ENCODE measurements around the gene PHF21A.

PHF21A gene

DNA sequence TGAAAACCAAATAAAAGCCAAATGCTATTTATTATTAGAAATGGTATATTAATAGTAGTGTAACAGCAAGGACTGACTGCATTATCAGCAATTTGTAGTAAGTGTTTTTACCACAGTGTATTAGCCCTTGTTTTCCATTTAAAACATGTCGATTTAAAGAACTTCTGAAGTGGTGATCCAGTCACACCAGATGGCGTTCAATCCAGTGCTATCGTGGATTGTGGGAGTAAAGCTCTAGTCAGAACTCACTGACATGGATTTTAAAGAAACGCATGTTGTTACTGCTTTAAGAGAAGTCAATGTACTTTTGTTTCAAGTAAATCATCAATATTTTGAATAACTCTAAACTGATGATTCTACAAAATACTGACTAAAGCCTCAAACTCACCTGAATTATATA, 147.7 kb downstream of the PHF21A start:
- no peaks in the 10 kb centered on the region for H3K4me1 ChIP-seq (ENCODE audit: insufficient read depth, low read length)
- peaks cover 33% of the 10 kb centered on the region for H3K36me3 ChIP-seq (ENCODE audit: insufficient read depth, low read length)
- H3K4me3 ChIP-seq (ENCODE audit: low read depth in 1 of 2, low read length in 2 of 2) = no peak overlapping the region
- H3K27ac ChIP-seq (ENCODE audit: low read depth, low read length) = no peak overlapping the region
- no peak overlapping the region for H3K9ac ChIP-seq (ENCODE audit: low read length)
- no peaks in the 10 kb centered on the region for H3K9me3 ChIP-seq (ENCODE audit: low read length)
- no peaks in the 10 kb centered on the region for H3K27me3 ChIP-seq (ENCODE audit: control insufficient read depth in 1 of 2, insufficient read depth in 2 of 2, low read length in 2 of 2)

DNA sequence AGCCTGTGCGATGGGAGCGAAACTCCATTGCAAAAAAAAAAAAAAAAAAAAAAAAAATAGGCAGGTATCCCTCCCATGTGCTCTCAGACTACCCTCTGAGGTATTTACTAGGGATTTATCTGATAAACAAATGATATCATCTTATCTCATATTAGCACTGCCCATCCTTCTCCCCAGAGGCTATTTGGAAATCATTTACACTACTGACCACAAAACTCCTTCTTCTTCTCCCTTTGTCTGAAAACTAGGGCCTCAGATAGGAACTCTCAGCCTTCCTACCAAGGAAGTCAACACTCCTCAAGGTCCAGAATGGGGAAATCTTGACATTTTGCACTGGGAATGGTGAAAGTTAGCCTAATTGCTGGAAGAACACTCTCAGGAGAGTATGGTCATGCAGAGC, 152.4 kb downstream of the PHF21A start:
- Histone ChIP-seq H3K9me3 (ENCODE audit: low read length) (no peaks in the 10 kb centered on the region), H3K9ac (ENCODE audit: low read length) (no peak overlapping the region), H3K27ac (ENCODE audit: low read depth, low read length) (no peak overlapping the region), H3K36me3 (ENCODE audit: insufficient read depth, low read length) (peaks cover 48% of the 10 kb centered on the region), H3K27me3 (ENCODE audit: control insufficient read depth in 1 of 2, insufficient read depth in 2 of 2, low read length in 2 of 2) (no peaks in the 10 kb centered on the region), H3K4me3 (ENCODE audit: low read depth in 1 of 2, low read length in 2 of 2) (no peak overlapping the region), H3K4me1 (ENCODE audit: insufficient read depth, low read length) (no peaks in the 10 kb centered on the region)

- Histone ChIP-seq H3K36me3 (ENCODE audit: insufficient read depth, low read length) (peaks cover 48% of the 10 kb centered on the region), H3K27ac (ENCODE audit: low read depth, low read length) (no peak overlapping the region)
Observed at GRCh38 chr11:45967506-45967905, 153.7 kb downstream of the PHF21A start.

DNA sequence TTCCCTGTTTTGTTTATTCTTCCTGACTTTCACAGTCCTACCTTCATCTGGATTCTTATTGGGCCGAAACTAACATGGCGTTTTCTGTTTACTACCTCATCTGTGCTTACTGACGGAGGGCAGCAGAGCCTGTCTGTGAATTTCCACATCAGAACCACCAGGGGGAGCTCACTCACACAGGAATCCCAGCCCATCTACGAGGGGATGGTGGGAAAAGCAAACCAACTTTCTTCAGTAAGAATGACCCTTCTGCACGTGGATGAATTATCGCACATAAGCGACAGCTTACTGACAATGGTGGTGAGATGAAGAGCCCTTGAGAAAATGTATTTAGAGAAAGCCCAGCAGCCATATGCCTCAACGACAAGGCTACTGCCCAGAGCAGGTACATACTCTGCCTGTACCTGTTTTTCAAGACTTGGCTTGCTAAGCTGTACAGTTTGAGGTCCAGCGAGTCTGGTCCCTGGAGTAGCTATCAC, 156.3 kb downstream of the PHF21A start:
- Histone ChIP-seq H3K4me3 (ENCODE audit: low read depth in 1 of 2, low read length in 2 of 2) (no peak overlapping the region), H3K36me3 (ENCODE audit: insufficient read depth, low read length) (peaks cover 37% of the 10 kb centered on the region), H3K27me3 (ENCODE audit: control insufficient read depth in 1 of 2, insufficient read depth in 2 of 2, low read length in 2 of 2) (no peaks in the 10 kb centered on the region), H3K4me1 (ENCODE audit: insufficient read depth, low read length) (no peaks in the 10 kb centered on the region), H3K9ac (ENCODE audit: low read length) (no peak overlapping the region), H3K9me3 (ENCODE audit: low read length) (no peaks in the 10 kb centered on the region), H3K27ac (ENCODE audit: low read depth, low read length) (no peak overlapping the region)

More at GRCh38 chr11:45967506-45967905, 153.7 kb downstream of the PHF21A start:
- H3K4me1 ChIP-seq (ENCODE audit: insufficient read depth, low read length) = no peaks in the 10 kb centered on the region
- H3K4me3 ChIP-seq (ENCODE audit: low read depth in 1 of 2, low read length in 2 of 2) = no peak overlapping the region
- no peak overlapping the region for H3K9ac ChIP-seq (ENCODE audit: low read length)
- no peaks in the 10 kb centered on the region for H3K27me3 ChIP-seq (ENCODE audit: control insufficient read depth in 1 of 2, insufficient read depth in 2 of 2, low read length in 2 of 2)
- no peaks in the 10 kb centered on the region for H3K9me3 ChIP-seq (ENCODE audit: low read length)

DNA sequence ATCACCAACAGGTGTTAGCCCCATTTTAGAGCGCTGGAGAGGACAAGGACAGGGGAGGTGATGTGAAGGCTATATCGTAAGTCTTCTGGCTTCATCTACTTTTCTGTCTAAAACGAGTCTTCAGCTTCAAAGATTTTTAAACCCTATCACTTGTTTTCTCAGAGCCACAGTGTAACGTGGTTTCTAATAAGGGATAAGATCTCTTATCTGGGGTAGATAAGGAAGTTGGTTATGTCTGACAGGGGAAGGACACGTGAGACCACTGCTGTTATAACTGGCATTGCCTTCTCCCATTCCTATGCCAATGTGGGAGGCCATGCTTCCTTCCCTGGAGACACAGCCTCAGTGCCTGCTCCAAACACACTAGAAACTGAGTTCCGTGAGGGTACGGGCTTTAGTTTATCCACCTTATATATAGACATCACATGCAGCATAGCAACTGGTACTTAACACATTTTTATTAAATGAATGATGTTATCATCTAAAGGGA, 159.5 kb downstream of the PHF21A start:
- Histone ChIP-seq H3K4me3 (ENCODE audit: low read depth in 1 of 2, low read length in 2 of 2) (no peak overlapping the region), H3K36me3 (ENCODE audit: insufficient read depth, low read length) (peaks cover 18% of the 10 kb centered on the region), H3K27me3 (ENCODE audit: control insufficient read depth in 1 of 2, insufficient read depth in 2 of 2, low read length in 2 of 2) (no peaks in the 10 kb centered on the region), H3K9me3 (ENCODE audit: low read length) (no peaks in the 10 kb centered on the region), H3K9ac (ENCODE audit: low read length) (no peak overlapping the region), H3K4me1 (ENCODE audit: insufficient read depth, low read length) (no peaks in the 10 kb centered on the region), H3K27ac (ENCODE audit: low read depth, low read length) (no peak overlapping the region)

- H3K9me3 ChIP-seq (ENCODE audit: low read length) = no peaks in the 10 kb centered on the region
- no peak overlapping the region for H3K9ac ChIP-seq (ENCODE audit: low read length)
- peaks cover 15% of the 10 kb centered on the region for H3K36me3 ChIP-seq (ENCODE audit: insufficient read depth, low read length)
- no peaks in the 10 kb centered on the region for H3K4me1 ChIP-seq (ENCODE audit: insufficient read depth, low read length)
- H3K27ac ChIP-seq (ENCODE audit: low read depth, low read length) = no peak overlapping the region
- H3K27me3 ChIP-seq (ENCODE audit: control insufficient read depth in 1 of 2, insufficient read depth in 2 of 2, low read length in 2 of 2) = no peaks in the 10 kb centered on the region
- H3K4me3 ChIP-seq (ENCODE audit: low read depth in 1 of 2, low read length in 2 of 2) = no peak overlapping the region
Observed at GRCh38 chr11:45960387-45961095, 160.7 kb downstream of the PHF21A start.

- Histone ChIP-seq H3K4me3 (ENCODE audit: low read depth in 1 of 2, low read length in 2 of 2) (no peak overlapping the region), H3K36me3 (ENCODE audit: insufficient read depth, low read length) (peaks cover 14% of the 10 kb centered on the region), H3K27ac (ENCODE audit: low read depth, low read length) (no peak overlapping the region), H3K9me3 (ENCODE audit: low read length) (no peaks in the 10 kb centered on the region), H3K9ac (ENCODE audit: low read length) (no peak overlapping the region), H3K27me3 (ENCODE audit: control insufficient read depth in 1 of 2, insufficient read depth in 2 of 2, low read length in 2 of 2) (no peaks in the 10 kb centered on the region), H3K4me1 (ENCODE audit: insufficient read depth, low read length) (no peaks in the 10 kb centered on the region)
Observed at GRCh38 chr11:45959851-45960250, 161.4 kb downstream of the PHF21A start.

GRCh38 chr11:45949992-45950407, 171.3 kb downstream of the PHF21A start:
- H3K9ac ChIP-seq (ENCODE audit: low read length) = no peak overlapping the region
- no peaks in the 10 kb centered on the region for H3K27me3 ChIP-seq (ENCODE audit: control insufficient read depth in 1 of 2, insufficient read depth in 2 of 2, low read length in 2 of 2)
- H3K4me3 ChIP-seq (ENCODE audit: low read depth in 1 of 2, low read length in 2 of 2) = no peak overlapping the region
- no peaks in the 10 kb centered on the region for H3K9me3 ChIP-seq (ENCODE audit: low read length)
- no peak overlapping the region for H3K27ac ChIP-seq (ENCODE audit: low read depth, low read length)
- peaks cover 70% of the 10 kb centered on the region for H3K36me3 ChIP-seq (ENCODE audit: insufficient read depth, low read length)
- H3K4me1 ChIP-seq (ENCODE audit: insufficient read depth, low read length) = no peaks in the 10 kb centered on the region

GRCh38 chr11:45948356-45948755, 172.9 kb downstream of the PHF21A start:
- no peaks in the 10 kb centered on the region for H3K4me1 ChIP-seq (ENCODE audit: insufficient read depth, low read length)
- H3K9ac ChIP-seq (ENCODE audit: low read length) = no peak overlapping the region
- no peak overlapping the region for H3K27ac ChIP-seq (ENCODE audit: low read depth, low read length)
- no peaks in the 10 kb centered on the region for H3K9me3 ChIP-seq (ENCODE audit: low read length)
- H3K27me3 ChIP-seq (ENCODE audit: control insufficient read depth in 1 of 2, insufficient read depth in 2 of 2, low read length in 2 of 2) = no peaks in the 10 kb centered on the region
- peaks cover 67% of the 10 kb centered on the region for H3K36me3 ChIP-seq (ENCODE audit: insufficient read depth, low read length)
- H3K4me3 ChIP-seq (ENCODE audit: low read depth in 1 of 2, low read length in 2 of 2) = no peak overlapping the region

DNA sequence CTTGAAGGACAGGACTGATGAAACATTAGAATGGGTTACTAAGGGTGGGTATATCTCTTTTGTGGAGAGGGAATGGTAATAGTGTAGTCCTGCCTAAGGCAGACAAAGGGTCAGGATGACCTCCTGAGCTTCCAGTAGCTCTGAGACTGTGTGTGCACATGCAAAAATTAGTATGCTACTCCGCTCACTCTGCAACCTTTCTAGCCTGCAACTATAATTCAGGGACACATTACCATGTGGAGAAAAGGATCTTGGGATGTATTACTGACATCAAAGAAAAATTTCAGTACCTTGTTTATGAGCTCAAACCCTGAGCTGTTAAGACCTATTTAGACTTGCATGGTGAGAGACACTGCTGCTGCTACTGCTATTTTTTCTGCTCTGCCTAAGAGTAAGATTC, 173.4 kb downstream of the PHF21A start:
- Histone ChIP-seq H3K9ac (ENCODE audit: low read length) (no peak overlapping the region), H3K9me3 (ENCODE audit: low read length) (no peaks in the 10 kb centered on the region), H3K4me1 (ENCODE audit: insufficient read depth, low read length) (no peaks in the 10 kb centered on the region), H3K36me3 (ENCODE audit: insufficient read depth, low read length) (peaks cover 68% of the 10 kb centered on the region), H3K27ac (ENCODE audit: low read depth, low read length) (no peak overlapping the region), H3K27me3 (ENCODE audit: control insufficient read depth in 1 of 2, insufficient read depth in 2 of 2, low read length in 2 of 2) (no peaks in the 10 kb centered on the region), H3K4me3 (ENCODE audit: low read depth in 1 of 2, low read length in 2 of 2) (no peak overlapping the region)

DNA sequence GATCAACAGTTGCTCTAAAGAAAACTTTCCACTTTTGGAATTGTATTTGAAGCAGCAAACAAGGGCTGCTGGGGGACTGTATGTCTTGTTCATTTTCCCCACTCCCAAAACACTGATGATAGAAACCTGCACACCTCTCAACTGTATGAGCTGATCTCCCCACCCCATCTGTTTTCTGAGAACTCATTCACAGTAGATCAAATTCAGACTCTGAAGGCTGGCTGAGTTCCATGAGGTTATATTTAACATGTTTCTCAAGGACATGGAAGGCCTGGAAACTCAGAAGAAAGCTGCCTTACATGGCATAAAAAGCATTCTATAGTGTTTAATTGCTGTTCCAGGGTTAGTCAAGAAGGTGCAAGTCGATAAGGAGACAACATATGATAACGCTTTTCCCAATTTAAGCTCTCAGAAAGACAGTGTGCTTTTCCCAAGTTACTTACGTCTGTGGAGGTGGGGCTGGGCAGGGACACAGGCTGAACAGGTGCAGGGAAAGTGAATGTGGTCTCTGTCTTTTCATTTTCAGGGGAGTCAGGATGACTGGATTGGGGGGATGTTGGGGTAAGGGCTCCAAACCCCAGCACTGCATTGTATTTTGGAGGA, 175.8 kb downstream of the PHF21A start:
- Histone ChIP-seq H3K4me3 (ENCODE audit: low read depth in 1 of 2, low read length in 2 of 2) (no peak overlapping the region), H3K9me3 (ENCODE audit: low read length) (no peaks in the 10 kb centered on the region), H3K27ac (ENCODE audit: low read depth, low read length) (no peak overlapping the region), H3K27me3 (ENCODE audit: control insufficient read depth in 1 of 2, insufficient read depth in 2 of 2, low read length in 2 of 2) (no peaks in the 10 kb centered on the region), H3K36me3 (ENCODE audit: insufficient read depth, low read length) (peaks cover 67% of the 10 kb centered on the region), H3K4me1 (ENCODE audit: insufficient read depth, low read length) (no peaks in the 10 kb centered on the region), H3K9ac (ENCODE audit: low read length) (no peak overlapping the region)

DNA sequence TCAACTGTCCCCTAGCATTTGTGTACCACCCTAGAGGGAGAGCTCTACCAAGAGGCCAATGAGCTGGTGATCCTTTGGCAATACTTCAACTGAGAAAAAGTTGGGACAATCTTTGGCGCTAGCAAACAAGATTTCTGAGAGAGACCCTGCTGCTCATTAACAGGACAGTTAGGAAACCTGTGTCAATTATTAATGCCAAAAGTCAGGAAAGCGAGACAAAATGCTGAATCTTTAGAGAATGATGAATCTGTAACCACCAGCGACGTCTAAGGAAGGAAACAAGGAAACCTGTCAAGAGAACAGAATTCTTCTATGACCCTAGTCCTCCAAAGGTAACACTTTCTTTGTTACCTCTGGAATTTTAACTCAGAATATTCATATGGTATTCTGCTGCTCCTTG, 178.9 kb downstream of the PHF21A start:
- H3K9me3 ChIP-seq (ENCODE audit: low read length) = no peaks in the 10 kb centered on the region
- no peak overlapping the region for H3K27ac ChIP-seq (ENCODE audit: low read depth, low read length)
- no peaks in the 10 kb centered on the region for H3K27me3 ChIP-seq (ENCODE audit: control insufficient read depth in 1 of 2, insufficient read depth in 2 of 2, low read length in 2 of 2)
- H3K4me1 ChIP-seq (ENCODE audit: insufficient read depth, low read length) = no peaks in the 10 kb centered on the region
- no peak overlapping the region for H3K4me3 ChIP-seq (ENCODE audit: low read depth in 1 of 2, low read length in 2 of 2)
- H3K36me3 ChIP-seq (ENCODE audit: insufficient read depth, low read length) = peaks cover 52% of the 10 kb centered on the region
- H3K9ac ChIP-seq (ENCODE audit: low read length) = no peak overlapping the region

Data from muscle layer of colon (tissue), 2 donors.